ENCODE results near the gene SLC44A1.

Gene SLC44A1

GRCh38 chr9:105441616-105442160 lies 197.2 kb downstream of the SLC44A1 start:
- no peak for DNase-seq

GRCh38 chr9:105443121-105443520 lies 198.7 kb downstream of the SLC44A1 start:
- no peak for DNase-seq

GRCh38 chr9:105444130-105444529 lies 199.7 kb downstream of the SLC44A1 start:
- DNase-seq = no peak

- DNase-seq = no peak
Observed at GRCh38 chr9:105445203-105445881, 200.9 kb downstream of the SLC44A1 start.

GRCh38 chr9:105447386-105447813 lies 202.9 kb downstream of the SLC44A1 start:
- no peak for DNase-seq

GRCh38 chr9:105447814-105448812 lies 203.7 kb downstream of the SLC44A1 start, which contains the start of gene FSD1L:
Gene FSD1L, plus strand, starts transcription at chr9:105448034. Its CDS starts 187 bp downstream, at chr9:105448221.
- peak; percentile 70 for DNase-seq

GRCh38 chr9:105449081-105449480 lies 204.6 kb downstream of the SLC44A1 start:
- DNase-seq = no peak

- no peak for DNase-seq
Observed at GRCh38 chr9:105452185-105452584, 207.7 kb downstream of the SLC44A1 start.

- no peak for DNase-seq
Observed at GRCh38 chr9:105455836-105456475, 211.5 kb downstream of the SLC44A1 start.

GRCh38 chr9:105457560-105458294 lies 213.3 kb downstream of the SLC44A1 start:
- no peak for DNase-seq

GRCh38 chr9:105458404-105458803 lies 214.0 kb downstream of the SLC44A1 start:
- no peak for DNase-seq

- no peak for DNase-seq
Observed at GRCh38 chr9:105459336-105459735, 214.9 kb downstream of the SLC44A1 start.

GRCh38 chr9:105466898-105467455 lies 222.5 kb downstream of the SLC44A1 start:
- DNase-seq = no peak

GRCh38 chr9:105468875-105469274 lies 224.4 kb downstream of the SLC44A1 start:
- no peak for DNase-seq

- DNase-seq = no peak
Observed at GRCh38 chr9:105473221-105473620, 228.8 kb downstream of the SLC44A1 start.

GRCh38 chr9:105475302-105475701 lies 230.9 kb downstream of the SLC44A1 start:
- DNase-seq = no peak

- no peak for DNase-seq
Observed at GRCh38 chr9:105479846-105480245, 235.4 kb downstream of the SLC44A1 start.

GRCh38 chr9:105483618-105484017 lies 239.2 kb downstream of the SLC44A1 start:
- DNase-seq = no peak

- DNase-seq = no peak
Observed at GRCh38 chr9:105484226-105484625, 239.8 kb downstream of the SLC44A1 start.

- DNase-seq = no peak
Observed at GRCh38 chr9:105485131-105485530, 240.7 kb downstream of the SLC44A1 start.
